ENCODE data around the gene CACNA1F.

Gene CACNA1F

DNA sequence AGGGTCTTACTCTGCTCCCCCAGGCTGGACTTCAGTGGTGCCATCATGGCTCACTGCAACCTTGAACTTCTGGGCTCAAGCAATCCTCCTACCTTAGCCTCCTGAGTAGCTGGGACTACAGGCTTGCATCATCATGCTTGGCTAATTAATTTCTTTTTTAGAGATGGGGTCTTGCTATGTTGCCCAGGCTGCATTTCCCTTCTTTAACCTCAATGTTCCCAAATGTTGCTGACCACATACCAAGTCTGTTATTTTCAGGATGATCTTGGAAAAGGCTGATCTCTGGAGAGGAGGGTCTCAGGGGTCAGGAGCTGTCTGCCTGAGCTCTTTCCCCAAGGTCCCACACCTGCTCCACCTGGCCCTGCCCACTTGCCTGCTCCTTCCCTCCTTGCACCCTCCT, 13.0 kb downstream of the CACNA1F start:
- H3K9ac ChIP-seq (ENCODE audit: low read length), result no peak overlapping the region
- TF ChIP-seq, protein P1, sequence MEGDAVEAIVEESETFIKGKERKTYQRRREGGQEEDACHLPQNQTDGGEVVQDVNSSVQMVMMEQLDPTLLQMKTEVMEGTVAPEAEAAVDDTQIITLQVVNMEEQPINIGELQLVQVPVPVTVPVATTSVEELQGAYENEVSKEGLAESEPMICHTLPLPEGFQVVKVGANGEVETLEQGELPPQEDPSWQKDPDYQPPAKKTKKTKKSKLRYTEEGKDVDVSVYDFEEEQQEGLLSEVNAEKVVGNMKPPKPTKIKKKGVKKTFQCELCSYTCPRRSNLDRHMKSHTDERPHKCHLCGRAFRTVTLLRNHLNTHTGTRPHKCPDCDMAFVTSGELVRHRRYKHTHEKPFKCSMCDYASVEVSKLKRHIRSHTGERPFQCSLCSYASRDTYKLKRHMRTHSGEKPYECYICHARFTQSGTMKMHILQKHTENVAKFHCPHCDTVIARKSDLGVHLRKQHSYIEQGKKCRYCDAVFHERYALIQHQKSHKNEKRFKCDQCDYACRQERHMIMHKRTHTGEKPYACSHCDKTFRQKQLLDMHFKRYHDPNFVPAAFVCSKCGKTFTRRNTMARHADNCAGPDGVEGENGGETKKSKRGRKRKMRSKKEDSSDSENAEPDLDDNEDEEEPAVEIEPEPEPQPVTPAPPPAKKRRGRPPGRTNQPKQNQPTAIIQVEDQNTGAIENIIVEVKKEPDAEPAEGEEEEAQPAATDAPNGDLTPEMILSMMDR (IDR thresholded peaks at IDR 0.05; ENCODE audit: low read length), result no peak
- no peak for TF ChIP-seq EZH2phosphoT487 (IDR thresholded peaks at IDR 0.05; ENCODE audit: low read length)
- TF ChIP-seq EZH2 (optimal IDR thresholded peaks at IDR 0.05; ENCODE audit: low read depth, low read length), result no peak

DNA sequence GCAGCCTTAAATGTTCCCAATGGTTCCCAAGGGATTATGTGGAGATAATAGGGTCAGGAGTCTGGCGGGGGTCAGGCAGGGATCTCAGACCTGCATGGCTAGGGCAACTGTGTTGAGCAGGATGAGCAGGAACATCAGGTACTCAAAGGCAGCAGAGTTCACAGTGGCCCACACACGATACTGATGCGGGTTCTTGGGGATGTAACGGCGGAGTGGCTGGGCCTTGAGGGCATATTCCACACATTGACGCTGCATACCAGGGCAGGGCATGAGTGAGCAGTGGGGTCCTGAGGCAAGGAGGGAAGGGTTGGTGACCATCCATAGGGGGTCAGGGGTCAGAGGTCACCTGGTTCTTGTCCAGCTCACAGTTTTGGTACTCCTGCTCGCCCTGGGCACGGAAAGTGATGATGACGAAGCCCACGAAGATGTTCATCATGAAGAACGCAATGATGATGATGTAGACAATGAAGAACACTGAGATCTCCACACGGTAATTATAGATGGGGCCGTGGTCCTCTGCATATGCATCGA, 18.1 kb downstream of the CACNA1F start:
- no peak overlapping the region for H3K4me3 ChIP-seq (ENCODE audit: low read length)
- H3K4me1 ChIP-seq (ENCODE audit: low read length), result no peaks in the 10 kb centered on the region
- no peaks in the 10 kb centered on the region for H4K20me1 ChIP-seq (ENCODE audit: insufficient read depth, low read length)
- no peaks in the 10 kb centered on the region for H3K9me2 ChIP-seq (replicated peaks; ENCODE audit: insufficient read depth, low read length)
- no peak for DNase-seq
- no peaks in the 10 kb centered on the region for H3K79me2 ChIP-seq (ENCODE audit: low read length)
- H3K4me2 ChIP-seq (ENCODE audit: low read depth, low read length), result no peak overlapping the region
- H3K9ac ChIP-seq (ENCODE audit: low read length), result no peak overlapping the region
- no peaks in the 10 kb centered on the region for H3K36me3 ChIP-seq (replicated peaks; ENCODE audit: insufficient read depth, low read length)
- H3K9me3 ChIP-seq (replicated peaks; ENCODE audit: insufficient read depth, low read length), result no peaks in the 10 kb centered on the region
- H3F3A ChIP-seq (ENCODE audit: insufficient read depth, low read length), result no peaks in the 10 kb centered on the region
- TF ChIP-seq EZH2 (optimal IDR thresholded peaks at IDR 0.05; ENCODE audit: low read depth, low read length) (no peak), EZH2phosphoT487 (IDR thresholded peaks at IDR 0.05; ENCODE audit: low read length) (no peak)
- TF ChIP-seq, protein P1 (IDR thresholded peaks at IDR 0.05; ENCODE audit: low read length), result no peak
- no peaks in the 10 kb centered on the region for H3K27me3 ChIP-seq (replicated peaks; ENCODE audit: insufficient read depth, low read length)
- no peak overlapping the region for H3K27ac ChIP-seq (ENCODE audit: low read length)
- H2AFZ ChIP-seq (ENCODE audit: low read length), result no peak overlapping the region

More for the DNA sequence above, 13.0 kb downstream of the CACNA1F start:
- no peak overlapping the region for H2AFZ ChIP-seq (ENCODE audit: low read length)
- no peaks in the 10 kb centered on the region for H3K36me3 ChIP-seq (replicated peaks; ENCODE audit: insufficient read depth, low read length)
- H3K4me2 ChIP-seq (ENCODE audit: low read depth, low read length), result no peak overlapping the region
- H3K27me3 ChIP-seq (replicated peaks; ENCODE audit: insufficient read depth, low read length), result no peaks in the 10 kb centered on the region
- H4K20me1 ChIP-seq (ENCODE audit: insufficient read depth, low read length), result no peaks in the 10 kb centered on the region
- H3K79me2 ChIP-seq (ENCODE audit: low read length), result no peaks in the 10 kb centered on the region
- DNase-seq, result no peak
- no peak overlapping the region for H3K27ac ChIP-seq (ENCODE audit: low read length)
- H3K9me3 ChIP-seq (replicated peaks; ENCODE audit: insufficient read depth, low read length), result no peaks in the 10 kb centered on the region
- no peaks in the 10 kb centered on the region for H3K4me1 ChIP-seq (ENCODE audit: low read length)
- H3K4me3 ChIP-seq (ENCODE audit: low read length), result no peak overlapping the region
- no peaks in the 10 kb centered on the region for H3K9me2 ChIP-seq (replicated peaks; ENCODE audit: insufficient read depth, low read length)
- no peaks in the 10 kb centered on the region for H3F3A ChIP-seq (ENCODE audit: insufficient read depth, low read length)

DNA sequence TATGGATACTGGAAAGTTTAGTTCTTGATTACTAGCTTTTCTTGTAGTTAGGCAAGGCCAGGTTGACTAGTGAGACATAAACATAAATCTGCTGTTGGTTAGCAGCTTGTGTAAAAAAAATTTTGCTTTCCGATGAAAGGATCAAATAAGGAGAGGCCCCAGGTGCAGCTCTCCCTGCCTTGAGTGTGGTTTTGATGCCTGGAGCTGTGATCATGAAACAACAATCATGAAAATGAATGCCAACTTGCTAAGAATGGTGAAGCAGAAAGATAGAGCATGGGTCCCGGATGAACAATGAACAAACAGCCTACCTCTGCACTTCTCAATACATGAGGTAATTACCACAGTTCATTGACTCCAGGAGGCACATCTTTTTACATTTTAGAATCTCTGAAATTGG, 18.7 kb downstream of the CACNA1F start:
- Histone ChIP-seq H2AFZ (ENCODE audit: low read length) (no peak overlapping the region), H4K20me1 (ENCODE audit: insufficient read depth, low read length) (no peaks in the 10 kb centered on the region), H3K4me2 (ENCODE audit: low read depth, low read length) (no peak overlapping the region), H3K9me2 (replicated peaks; ENCODE audit: insufficient read depth, low read length) (no peaks in the 10 kb centered on the region), H3K9ac (ENCODE audit: low read length) (no peak overlapping the region), H3K27me3 (replicated peaks; ENCODE audit: insufficient read depth, low read length) (no peaks in the 10 kb centered on the region), H3K4me3 (ENCODE audit: low read length) (no peak overlapping the region), H3K27ac (ENCODE audit: low read length) (no peak overlapping the region), H3K79me2 (ENCODE audit: low read length) (no peaks in the 10 kb centered on the region), H3K9me3 (replicated peaks; ENCODE audit: insufficient read depth, low read length) (no peaks in the 10 kb centered on the region), H3K36me3 (replicated peaks; ENCODE audit: insufficient read depth, low read length) (no peaks in the 10 kb centered on the region), H3K4me1 (ENCODE audit: low read length) (no peaks in the 10 kb centered on the region), H3F3A (ENCODE audit: insufficient read depth, low read length) (no peaks in the 10 kb centered on the region)
- TF ChIP-seq EZH2phosphoT487 (IDR thresholded peaks at IDR 0.05; ENCODE audit: low read length) (no peak), EZH2 (optimal IDR thresholded peaks at IDR 0.05; ENCODE audit: low read depth, low read length) (no peak)
- TF ChIP-seq, protein P1 (IDR thresholded peaks at IDR 0.05; ENCODE audit: low read length), result no peak
- no peak for DNase-seq

All from MM.1S (cell line).